Keratinocyte (primary cell): ENCODE data around the gene TIAM2.

Experiments
- EZH2 ChIP-seq: IDR thresholded peaks from one replicate; pipeline ENCODE4 v1.6.1; 2012; ENCODE audit warnings: inconsistent platforms, mild to moderate bottlenecking, low read length, moderate library complexity
- TF ChIP-seq, protein P1 (sequence below), 3 experiments: IDR thresholded peaks in 1 of 3; conservative IDR thresholded peaks in 1 of 3; optimal IDR thresholded peaks in 1 of 3; 2 replicates in 2 of 3; 3 replicates in 1 of 3; pipeline versions ENCODE3 to v1.5.1; 2011; ENCODE audit warnings: low read length in 3 of 3, mild to moderate bottlenecking in 3 of 3, moderate library complexity in 2 of 3, control low read depth in 1 of 3, inconsistent platforms in 1 of 3; ENCODE audit not compliant: insufficient read depth in 2 of 3; ENCODE audit errors: extremely low read depth in 1 of 3

DNA sequence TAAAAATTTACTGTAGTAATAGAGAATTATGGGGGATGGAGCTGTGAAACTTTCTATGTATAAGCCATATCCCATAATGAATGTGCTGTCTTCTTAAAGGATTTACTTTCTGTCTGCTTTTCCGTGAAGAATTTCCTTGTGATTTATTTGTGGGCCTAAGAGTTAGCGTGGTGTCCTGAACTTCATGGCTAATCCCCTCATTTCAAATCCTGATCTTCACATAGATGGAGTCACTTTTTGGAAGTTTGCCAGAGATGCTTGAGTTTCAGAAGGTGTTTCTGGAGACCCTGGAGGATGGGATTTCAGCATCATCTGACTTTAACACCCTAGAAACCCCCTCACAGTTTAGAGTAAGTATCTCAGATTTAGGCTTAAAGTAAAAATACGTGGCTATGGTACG, 249.3 kb downstream of the TIAM2 start:
- TF ChIP-seq, protein P1, sequence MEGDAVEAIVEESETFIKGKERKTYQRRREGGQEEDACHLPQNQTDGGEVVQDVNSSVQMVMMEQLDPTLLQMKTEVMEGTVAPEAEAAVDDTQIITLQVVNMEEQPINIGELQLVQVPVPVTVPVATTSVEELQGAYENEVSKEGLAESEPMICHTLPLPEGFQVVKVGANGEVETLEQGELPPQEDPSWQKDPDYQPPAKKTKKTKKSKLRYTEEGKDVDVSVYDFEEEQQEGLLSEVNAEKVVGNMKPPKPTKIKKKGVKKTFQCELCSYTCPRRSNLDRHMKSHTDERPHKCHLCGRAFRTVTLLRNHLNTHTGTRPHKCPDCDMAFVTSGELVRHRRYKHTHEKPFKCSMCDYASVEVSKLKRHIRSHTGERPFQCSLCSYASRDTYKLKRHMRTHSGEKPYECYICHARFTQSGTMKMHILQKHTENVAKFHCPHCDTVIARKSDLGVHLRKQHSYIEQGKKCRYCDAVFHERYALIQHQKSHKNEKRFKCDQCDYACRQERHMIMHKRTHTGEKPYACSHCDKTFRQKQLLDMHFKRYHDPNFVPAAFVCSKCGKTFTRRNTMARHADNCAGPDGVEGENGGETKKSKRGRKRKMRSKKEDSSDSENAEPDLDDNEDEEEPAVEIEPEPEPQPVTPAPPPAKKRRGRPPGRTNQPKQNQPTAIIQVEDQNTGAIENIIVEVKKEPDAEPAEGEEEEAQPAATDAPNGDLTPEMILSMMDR (optimal IDR thresholded peaks at IDR 0.05 in 1 of 3, IDR thresholded peaks at IDR 0.05 in 1 of 3, conservative IDR thresholded peaks at IDR 0.05 in 1 of 3; ENCODE audit: extremely low read depth in 1 of 3, insufficient read depth in 2 of 3, low read length in 3 of 3): no peak
- TF ChIP-seq EZH2: no peak
